IMR-90 (cell line): ENCODE results near the gene GBE1. TPM values are rescaled to one million over a fixed set of nuclear protein-coding genes. Genes with fewer than 3 reads are reported as not detected.

Source experiments
- ATAC-seq: fragments of 200-7000 bp; cut with Tn5 transposase; 2 replicates; pipeline ENCODE4 v1.9.1; 2020; ENCODE audit warnings: low read depth, mild to moderate bottlenecking, moderate library complexity
- BruUV-seq: library from RNA; stranded (reverse); fragments of 400-500 nt; replicated peaks from 2 replicates; lab custom pipeline; 2021; lab: Mats Ljungman, UMichigan
- CTCF ChIA-PET: fragments of 300-600 bp; formaldehyde crosslinking; extraction: SDS; loops from one replicate; lab custom pipeline; 2021; ENCODE audit warnings: antibody characterized with exemption; lab: Yijun Ruan, JAX
- POLR2A ChIA-PET: fragments of 300-600 bp; sonication (Branson Sonifier 250); formaldehyde crosslinking; loops from one replicate; lab custom pipeline; 2022; ENCODE audit warnings: antibody characterized with exemption; ENCODE audit not compliant: unreplicated experiment; lab: Charles Lee
- DNase-seq: peaks from one replicate; pipeline ENCODE4 v3.0.0; 2013
- H2AFZ ChIP-seq: replicated peaks from 2 replicates; pipeline ENCODE3; 2013; ENCODE audit warnings: low read length, mild to moderate bottlenecking; ENCODE audit not compliant: poor library complexity
- H2AK5ac ChIP-seq: 2 replicates; pipeline ENCODE4 v1.6.1; 2013; ENCODE audit warnings: low read depth, low read length, inconsistent platforms
- H2AK9ac ChIP-seq: replicated peaks from 2 replicates; pipeline ENCODE3; 2013; ENCODE audit warnings: mild to moderate bottlenecking, low read depth, low read length, moderate library complexity; ENCODE audit not compliant: poor library complexity
- H2BK120ac ChIP-seq: 2 replicates; pipeline ENCODE4 v1.6.1; 2013; ENCODE audit warnings: low read depth, low read length, inconsistent platforms
- H2BK15ac ChIP-seq: 3 replicates; pipeline ENCODE4 v1.6.1; 2013; ENCODE audit warnings: low read depth, low read length, inconsistent platforms
- H2BK20ac ChIP-seq: 2 replicates; pipeline ENCODE4 v1.6.1; 2013; ENCODE audit warnings: low read depth, mild to moderate bottlenecking, inconsistent platforms, low read length, moderate library complexity
- H2BK5ac ChIP-seq: 2 replicates; pipeline ENCODE4 v1.6.1; 2013; ENCODE audit warnings: mild to moderate bottlenecking, low read depth, low read length, inconsistent platforms; ENCODE audit not compliant: poor library complexity, severe bottlenecking
- H3K14ac ChIP-seq: replicated peaks from 2 replicates; pipeline ENCODE4 v1.6.1; 2013; ENCODE audit warnings: low read depth, low read length, inconsistent platforms
- H3K18ac ChIP-seq: 2 replicates; pipeline ENCODE4 v1.6.1; 2013; ENCODE audit warnings: low read depth, low read length, control low read depth
- H3K23ac ChIP-seq: 2 replicates; pipeline ENCODE4 v1.6.1; 2013; ENCODE audit warnings: low read depth, low read length, inconsistent platforms
- H3K27ac ChIP-seq: 2 replicates; pipeline ENCODE4 v1.5.1; 2013; ENCODE audit warnings: mild to moderate bottlenecking, control low read depth, low read length; ENCODE audit not compliant: insufficient read depth
- H3K27me3 ChIP-seq: 2 replicates; pipeline ENCODE4 v1.6.1; 2013; ENCODE audit warnings: low read length; ENCODE audit not compliant: control insufficient read depth, insufficient read depth
- H3K36me3 ChIP-seq: 2 replicates; pipeline ENCODE4 v1.6.1; 2013; ENCODE audit warnings: low read length, mixed read lengths; ENCODE audit not compliant: control insufficient read depth, insufficient read depth
- H3K4ac ChIP-seq: 2 replicates; pipeline ENCODE4 v1.6.1; 2013; ENCODE audit warnings: low read depth, low read length, inconsistent platforms
- H3K4me1 ChIP-seq: 2 replicates; pipeline ENCODE4 v1.6.1; 2013; ENCODE audit warnings: low read length, mixed read lengths; ENCODE audit not compliant: control insufficient read depth, insufficient read depth
- H3K4me2 ChIP-seq: 2 replicates; pipeline ENCODE4 v1.6.1; 2013; ENCODE audit warnings: low read depth, mild to moderate bottlenecking, control low read depth, low read length, moderate library complexity
- H3K4me3 ChIP-seq: 2 replicates; pipeline ENCODE4 v1.5.1; 2013; ENCODE audit warnings: low read depth, mild to moderate bottlenecking, control low read depth, low read length, moderate library complexity; ENCODE audit not compliant: insufficient read depth
- H3K56ac ChIP-seq: 2 replicates; pipeline ENCODE4 v1.6.1; 2013; ENCODE audit warnings: low read length, inconsistent platforms; ENCODE audit not compliant: insufficient read depth; ENCODE audit errors: extremely low read depth
- H3K79me1 ChIP-seq, 2 experiments: 2 replicates each; pipeline ENCODE4 v1.6.1; 2013; ENCODE audit warnings: low read length in 2 of 2, inconsistent platforms in 1 of 2, low read depth in 1 of 2
- H3K9ac ChIP-seq: 2 replicates; pipeline ENCODE4 v1.6.1; 2013; ENCODE audit warnings: low read depth, low read length, control low read depth
- H3K9me1 ChIP-seq: 2 replicates; pipeline ENCODE4 v1.6.1; 2013; ENCODE audit warnings: low read length, inconsistent platforms; ENCODE audit not compliant: insufficient read depth
- H3K9me3 ChIP-seq: 2 replicates; pipeline ENCODE4 v1.6.1; 2013; ENCODE audit warnings: low read length; ENCODE audit not compliant: control insufficient read depth, insufficient read depth
- H4K20me1 ChIP-seq: 2 replicates; pipeline ENCODE4 v1.6.1; 2013; ENCODE audit warnings: low read length, inconsistent platforms; ENCODE audit not compliant: insufficient read depth
- H4K5ac ChIP-seq: 2 replicates; pipeline ENCODE4 v1.6.1; 2013; ENCODE audit warnings: mild to moderate bottlenecking, low read depth, low read length, control low read depth
- H4K8ac ChIP-seq, 2 experiments: 2 replicates each; pipeline ENCODE4 v1.6.1; 2013; ENCODE audit warnings: low read depth in 2 of 2, low read length in 2 of 2, control low read depth in 1 of 2, inconsistent platforms in 1 of 2
- H4K91ac ChIP-seq: 2 replicates; pipeline ENCODE4 v1.6.1; 2013; ENCODE audit warnings: low read depth, low read length, inconsistent platforms; ENCODE audit not compliant: insufficient read depth
- BHLHE40 ChIP-seq: fragments of 150-350 bp; IDR thresholded peaks from 2 replicates; pipeline ENCODE4 v1.6.1; 2016; ENCODE audit warnings: mild to moderate bottlenecking, low read depth, low read length
- CEBPB ChIP-seq: IDR thresholded peaks from 2 replicates; pipeline ENCODE4 v1.6.1; 2012; ENCODE audit warnings: low read depth, low read length, improper control_type of control experiment
- CHD1 ChIP-seq: IDR thresholded peaks from 2 replicates; pipeline ENCODE4 v1.6.1; 2012; ENCODE audit warnings: low read depth, low read length, improper control_type of control experiment
- FOS ChIP-seq: fragments of 150-350 bp; IDR thresholded peaks from 2 replicates; pipeline ENCODE4 v1.6.1; 2016; ENCODE audit warnings: low read depth, low read length
- MAFK ChIP-seq: IDR thresholded peaks from 2 replicates; pipeline ENCODE4 v1.6.1; 2012; ENCODE audit warnings: low read depth, low read length, improper control_type of control experiment
- MAZ ChIP-seq: IDR thresholded peaks from 2 replicates; pipeline ENCODE4 v1.6.1; 2012; ENCODE audit warnings: low read depth, mild to moderate bottlenecking, low read length, improper control_type of control experiment, moderate library complexity, borderline replicate concordance
- MXI1 ChIP-seq: IDR thresholded peaks from 2 replicates; pipeline ENCODE4 v1.6.1; 2012; ENCODE audit warnings: low read depth, mild to moderate bottlenecking, low read length, moderate library complexity, borderline replicate concordance
- NFE2L2 ChIP-seq: fragments of 150-350 bp; IDR thresholded peaks from 2 replicates; pipeline ENCODE4 v1.6.1; 2016; ENCODE audit warnings: low read depth, mild to moderate bottlenecking, low read length
- POLR2A ChIP-seq: IDR thresholded peaks from 2 replicates; pipeline ENCODE4 v1.6.1; 2012; ENCODE audit warnings: mild to moderate bottlenecking, low read depth, low read length
- RAD21 ChIP-seq: IDR thresholded peaks from 2 replicates; pipeline ENCODE4 v1.6.1; 2012; ENCODE audit warnings: low read length, improper control_type of control experiment
- RCOR1 ChIP-seq: IDR thresholded peaks from 2 replicates; pipeline ENCODE4 v1.6.1; 2012; ENCODE audit warnings: mild to moderate bottlenecking, low read length, improper control_type of control experiment; ENCODE audit not compliant: insufficient replicate concordance
- RFX5 ChIP-seq: IDR thresholded peaks from 2 replicates; pipeline ENCODE4 v1.8.0; 2012; ENCODE audit warnings: low read depth, mild to moderate bottlenecking, low read length, moderate library complexity
- SMC3 ChIP-seq: fragments of 150-350 bp; IDR thresholded peaks from 2 replicates; pipeline ENCODE4 v1.6.1; 2016; ENCODE audit warnings: low read depth, mild to moderate bottlenecking, antibody characterized with exemption, low read length, moderate library complexity
- WGBS, 2 experiments: methylation state at CpG; one replicate each; pipeline versions ENCODE4 v1.1.5 to v1.1.7; 2013; ENCODE audit warnings: missing lambda C conversion rate in 2 of 2; ENCODE audit not compliant: insufficient read length in 1 of 2; ENCODE audit errors: extremely low coverage in 2 of 2; 5-methylcytosine and 5-hydroxymethylcytosine counted together
- dilution Hi-C: fragments of 300-500 bp; cut with HindIII; formaldehyde crosslinking; loops from one replicate; pipeline ENCODE4 v1.14.3; 2018; ENCODE audit warnings: low sequenced_read_pairs; ENCODE audit not compliant: unreplicated experiment
- in situ Hi-C: fragments of 300-500 bp; cut with MboI; formaldehyde crosslinking; loops from 3 replicates; pipeline ENCODE4 v1.14.3; 2019; ENCODE audit warnings: low sequenced_read_pairs, inconsistent platforms, mixed read lengths
- intact Hi-C: fragments of 100-400 bp; cut with micrococcal nuclease; formaldehyde crosslinking; loops from 2 replicates; pipeline ENCODE4 v1.10.0; 2022
- polyA plus RNA-seq, 3 experiments: library from polyadenylated mRNA; depleted of rRNA; stranded (reverse); fragments of >200 nt; gene quantifications; 2 replicates each; pipeline ENCODE4 v1.2.3, GENCODE V29; 2012; ENCODE audit warnings: low replicate concordance in 1 of 3
- total RNA-seq: library from RNA; depleted of rRNA; stranded (reverse); fragments of >200 nt; gene quantifications from 2 replicates; pipeline ENCODE4 v1.2.3, GENCODE V29; 2012
- TF ChIP-seq, protein P1 (sequence below): fragments of 150-350 bp; IDR thresholded peaks from 2 replicates; pipeline ENCODE4 v1.6.1; 2016; ENCODE audit warnings: low read depth, mild to moderate bottlenecking, low read length, moderate library complexity, borderline replicate concordance
- TF ChIP-seq, protein P2 (sequence below): fragments of 150-350 bp; IDR thresholded peaks from 2 replicates; pipeline ENCODE4 v1.6.1; 2017; ENCODE audit warnings: mild to moderate bottlenecking, antibody characterized with exemption, low read length, low read depth
- TF ChIP-seq, protein P3 (sequence below): conservative IDR thresholded peaks from 2 replicates; pipeline ENCODE4 v1.5.1; 2012; ENCODE audit warnings: mild to moderate bottlenecking, low read depth, low read length, improper control_type of control experiment

The GBE1 gene
- total and polyA plus RNA-seq, 2 of the 4 experiments (the other 2 are of a cell fraction): 36.7 to 90.3 TPM

DNA sequence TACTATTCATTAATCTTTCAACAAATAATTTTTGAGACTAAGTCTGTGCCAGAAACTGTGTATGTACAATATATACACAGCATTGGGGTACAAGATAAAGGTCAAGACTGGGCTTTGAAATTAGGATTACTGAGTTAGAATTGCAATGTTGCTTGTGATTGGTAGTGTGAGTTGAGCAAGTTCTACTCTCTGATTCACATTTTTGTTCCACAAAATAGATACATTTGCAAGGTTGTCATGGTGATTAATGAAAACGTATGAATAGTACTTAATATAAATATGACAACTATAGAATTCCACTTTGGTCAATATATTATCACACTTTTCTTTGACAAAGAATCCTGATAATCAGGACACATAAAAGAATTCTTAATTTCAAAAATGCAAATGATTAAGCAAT, 314.6 kb downstream of the GBE1 start:
- Histone ChIP-seq H3K4ac (no peak overlapping the region), H2AFZ (no peak overlapping the region), H4K91ac (no peak overlapping the region), H3K79me1 (no peaks in the 10 kb centered on the region), H2BK15ac (no peak overlapping the region), H3K9me1 (no peaks in the 10 kb centered on the region), H4K5ac (no peak overlapping the region), H3K4me3 (no peak overlapping the region), H3K36me3 (no peaks in the 10 kb centered on the region), H2AK9ac (no peak overlapping the region), H4K20me1 (no peaks in the 10 kb centered on the region), H3K4me2 (no peak overlapping the region), H3K4me1 (no peaks in the 10 kb centered on the region), H3K9ac (no peak overlapping the region), H2BK20ac (no peak overlapping the region), H3K14ac (no peak overlapping the region), H2AK5ac (no peak overlapping the region), H2BK5ac (no peak overlapping the region), H3K56ac (no peak overlapping the region), H3K9me3 (no peaks in the 10 kb centered on the region), H3K18ac (no peak overlapping the region), H2BK120ac (no peak overlapping the region), H4K8ac (no peak overlapping the region), H3K27ac (no peak overlapping the region), H3K27me3 (no peaks in the 10 kb centered on the region), H3K23ac (no peak overlapping the region)
- intact Hi-C loops (no loop called here), dilution Hi-C loops (no loop called here), in situ Hi-C loops (no loop called here)
- ChIA-PET CTCF (no interaction called here), POLR2A (no interaction called here)
- DNase-seq: no peak
- BruUV-seq: no TSS peak
- no CpG with 5 or more reads among the region's 1 CpG for WGBS, 2 experiments
- TF ChIP-seq, protein P1, sequence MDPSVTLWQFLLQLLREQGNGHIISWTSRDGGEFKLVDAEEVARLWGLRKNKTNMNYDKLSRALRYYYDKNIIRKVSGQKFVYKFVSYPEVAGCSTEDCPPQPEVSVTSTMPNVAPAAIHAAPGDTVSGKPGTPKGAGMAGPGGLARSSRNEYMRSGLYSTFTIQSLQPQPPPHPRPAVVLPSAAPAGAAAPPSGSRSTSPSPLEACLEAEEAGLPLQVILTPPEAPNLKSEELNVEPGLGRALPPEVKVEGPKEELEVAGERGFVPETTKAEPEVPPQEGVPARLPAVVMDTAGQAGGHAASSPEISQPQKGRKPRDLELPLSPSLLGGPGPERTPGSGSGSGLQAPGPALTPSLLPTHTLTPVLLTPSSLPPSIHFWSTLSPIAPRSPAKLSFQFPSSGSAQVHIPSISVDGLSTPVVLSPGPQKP: no peak
- no peak for TF ChIP-seq RFX5
- TF ChIP-seq, protein P2, sequence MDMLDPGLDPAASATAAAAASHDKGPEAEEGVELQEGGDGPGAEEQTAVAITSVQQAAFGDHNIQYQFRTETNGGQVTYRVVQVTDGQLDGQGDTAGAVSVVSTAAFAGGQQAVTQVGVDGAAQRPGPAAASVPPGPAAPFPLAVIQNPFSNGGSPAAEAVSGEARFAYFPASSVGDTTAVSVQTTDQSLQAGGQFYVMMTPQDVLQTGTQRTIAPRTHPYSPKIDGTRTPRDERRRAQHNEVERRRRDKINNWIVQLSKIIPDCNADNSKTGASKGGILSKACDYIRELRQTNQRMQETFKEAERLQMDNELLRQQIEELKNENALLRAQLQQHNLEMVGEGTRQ: no peak
- TF ChIP-seq, protein P3, sequence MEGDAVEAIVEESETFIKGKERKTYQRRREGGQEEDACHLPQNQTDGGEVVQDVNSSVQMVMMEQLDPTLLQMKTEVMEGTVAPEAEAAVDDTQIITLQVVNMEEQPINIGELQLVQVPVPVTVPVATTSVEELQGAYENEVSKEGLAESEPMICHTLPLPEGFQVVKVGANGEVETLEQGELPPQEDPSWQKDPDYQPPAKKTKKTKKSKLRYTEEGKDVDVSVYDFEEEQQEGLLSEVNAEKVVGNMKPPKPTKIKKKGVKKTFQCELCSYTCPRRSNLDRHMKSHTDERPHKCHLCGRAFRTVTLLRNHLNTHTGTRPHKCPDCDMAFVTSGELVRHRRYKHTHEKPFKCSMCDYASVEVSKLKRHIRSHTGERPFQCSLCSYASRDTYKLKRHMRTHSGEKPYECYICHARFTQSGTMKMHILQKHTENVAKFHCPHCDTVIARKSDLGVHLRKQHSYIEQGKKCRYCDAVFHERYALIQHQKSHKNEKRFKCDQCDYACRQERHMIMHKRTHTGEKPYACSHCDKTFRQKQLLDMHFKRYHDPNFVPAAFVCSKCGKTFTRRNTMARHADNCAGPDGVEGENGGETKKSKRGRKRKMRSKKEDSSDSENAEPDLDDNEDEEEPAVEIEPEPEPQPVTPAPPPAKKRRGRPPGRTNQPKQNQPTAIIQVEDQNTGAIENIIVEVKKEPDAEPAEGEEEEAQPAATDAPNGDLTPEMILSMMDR: no peak
- TF ChIP-seq NFE2L2: no peak
- TF ChIP-seq MAZ: no peak
- no peak for TF ChIP-seq RCOR1
- TF ChIP-seq POLR2A: no peak
- TF ChIP-seq CEBPB: no peak
- no peak for TF ChIP-seq MXI1
- no peak for TF ChIP-seq MAFK
- TF ChIP-seq SMC3: no peak
- TF ChIP-seq FOS: no peak
- TF ChIP-seq BHLHE40: no peak
- no peak for TF ChIP-seq CHD1
- TF ChIP-seq RAD21: no peak
- ATAC-seq: no peak
